ENCODE results near the gene WFDC12. TPM values are rescaled to one million over a fixed set of nuclear protein-coding genes. Genes with fewer than 3 reads are reported as not detected.

The WFDC12 gene
- total RNA-seq, 2 donors from 2014 or later, result not detected

Other genes with a start within 250 kb of the WFDC12 start
- gene YWHAB, start 238.8 kb downstream of the WFDC12 start, total RNA-seq, result 100 to 1,000 TPM; 109 to 140 TPM
- 1 to 10 TPM; 5.6 to 6.3 TPM for gene PABPC1L, start 214.4 kb downstream of the WFDC12 start, total RNA-seq
- gene TOMM34, start 164.1 kb downstream of the WFDC12 start, total RNA-seq, result 10 to 100 TPM; 10.5 to 10.9 TPM
- gene STK4, start 158.0 kb downstream of the WFDC12 start, total RNA-seq, result 10 to 100 TPM; 16.0 to 16.4 TPM
- under 1 TPM; 0.21 TPM for gene KCNS1, start 23.3 kb downstream of the WFDC12 start, total RNA-seq
- not detected for gene WFDC5, start 9.3 kb downstream of the WFDC12 start, total RNA-seq
- 1 to 10 TPM in 1 of 2 donors, not detected in 1; 1.4 TPM for gene PI3, start 50.4 kb upstream of the WFDC12 start, total RNA-seq
- gene SEMG1, start 82.6 kb upstream of the WFDC12 start, total RNA-seq, result not detected
- not detected for gene SEMG2, start 96.9 kb upstream of the WFDC12 start, total RNA-seq
- gene SLPI, start 130.1 kb upstream of the WFDC12 start, total RNA-seq, result 10 to 100 TPM; 44.2 to 86.7 TPM
- gene RBPJL, start 182.4 kb upstream of the WFDC12 start, total RNA-seq, result not detected
- gene MATN4, start 183.8 kb upstream of the WFDC12 start, total RNA-seq, result not detected
- gene SDC4, start 224.0 kb upstream of the WFDC12 start, total RNA-seq, result 100 to 1,000 TPM in 1 of 2 donors, 10 to 100 TPM in 1; 51.4 to 152 TPM
- 10 to 100 TPM; 23.4 to 24.1 TPM for gene SYS1, start 238.7 kb upstream of the WFDC12 start, total RNA-seq